Measurements from ENCODE around the gene PTTG1.

PTTG1 gene

GRCh38 chr5:160474084-160474483 lies 52.4 kb downstream of the PTTG1 start:
- DNase-seq, result no peak

GRCh38 chr5:160475864-160476438 lies 54.3 kb downstream of the PTTG1 start:
- no peak for DNase-seq

GRCh38 chr5:160477266-160477970 lies 55.8 kb downstream of the PTTG1 start:
- no peak for DNase-seq

- no peak for DNase-seq
These were observed 56.5 kb downstream of the PTTG1 start for GRCh38 chr5:160478163-160478562.
